Lung (tissue), 12 donors: ENCODE data around the gene RNF208. TPM values are rescaled to one million over a fixed set of nuclear protein-coding genes. Genes with fewer than 3 reads are reported as not detected.

ENCODE experiments used
- ATAC-seq: fragments of 200-7000 bp; cut with Tn5 transposase; one replicate; pipeline ENCODE4 v1.9.1; 2020; ENCODE audit warnings: moderate number of reproducible peaks; ENCODE audit not compliant: insufficient read depth, low FRiP score
- DNase-seq, 3 donors: peaks; one replicate each; pipeline ENCODE4 v3.0.0-alpha.2; 2013 to 2017
- H3K27ac ChIP-seq, 2 donors: one replicate each; pipeline ENCODE4 v1.5.1; 2013; ENCODE audit warnings: mild to moderate bottlenecking in 2 of 2, moderate library complexity in 2 of 2, control low read depth in 1 of 2, inconsistent platforms in 1 of 2, low read depth in 1 of 2, low read length in 1 of 2
- H3K27me3 ChIP-seq, 3 donors: one replicate each; pipeline ENCODE4 v1.5.1; 2013; ENCODE audit warnings: low read length in 2 of 3; ENCODE audit not compliant: control insufficient read depth in 3 of 3, insufficient read depth in 3 of 3
- H3K36me3 ChIP-seq, 4 donors: one replicate each; pipeline ENCODE4 v1.5.1; 2013; ENCODE audit warnings: low read length in 4 of 4, mild to moderate bottlenecking in 1 of 4, moderate library complexity in 1 of 4; ENCODE audit not compliant: control insufficient read depth in 4 of 4, insufficient read depth in 4 of 4
- H3K4me1 ChIP-seq, 5 donors: one replicate each; pipeline ENCODE4 v1.5.1; 2013; ENCODE audit warnings: low read length in 5 of 5, mild to moderate bottlenecking in 2 of 5, moderate library complexity in 1 of 5; ENCODE audit not compliant: control insufficient read depth in 5 of 5, insufficient read depth in 5 of 5
- H3K4me3 ChIP-seq: one replicate; pipeline ENCODE4 v1.5.1; 2013; ENCODE audit warnings: mild to moderate bottlenecking, control low read depth, moderate library complexity
- H3K9ac ChIP-seq, 2 donors: one replicate each; pipeline ENCODE4 v1.5.1; 2013; ENCODE audit warnings: low read length in 2 of 2, control low read depth in 1 of 2; ENCODE audit not compliant: insufficient read depth in 1 of 2
- H3K9me3 ChIP-seq, 4 donors: one replicate each; pipeline ENCODE4 v1.5.1; 2013; ENCODE audit warnings: low read length in 3 of 4, mild to moderate bottlenecking in 1 of 4, moderate library complexity in 1 of 4; ENCODE audit not compliant: control insufficient read depth in 4 of 4, insufficient read depth in 3 of 4
- WGBS, 2 donors: extraction: QIAGEN DNeasy Blood & Tissue Kit; methylation state at CpG; one replicate each; pipeline ENCODE4 v1.1.7; 2013; 5-methylcytosine and 5-hydroxymethylcytosine counted together
- polyA plus RNA-seq, 2 donors: library from polyadenylated mRNA; stranded (reverse); fragments of 200-250 nt; gene quantifications; one replicate each; pipeline ENCODE4 v1.2.1, GENCODE V29; 2013
- total RNA-seq, 2 donors: library from RNA; depleted of rRNA in 1 of 2; stranded (reverse); fragments of >200 nt in 1 of 2; gene quantifications; one replicate each; pipeline ENCODE4 v1.2.1, GENCODE V29; 2014 to 2021
- TF ChIP-seq, protein P1 (sequence below): IDR thresholded peaks from 2 replicates; pipeline ENCODE4 v1.5.1; 2012; ENCODE audit warnings: mild to moderate bottlenecking; ENCODE audit errors: control extremely low read depth, extremely low read depth
- donor health status: control.
- donor health status: control.
- donor health status: Bipolar disorder and iron deficiency.
- donor health status: healthy.
- donor health status: DM: yes; HTN: yes; CAD: no.

Gene RNF208
- total and polyA plus RNA-seq, 4 donors = 1.7 to 12.0 (median 5.3) TPM

DNA sequence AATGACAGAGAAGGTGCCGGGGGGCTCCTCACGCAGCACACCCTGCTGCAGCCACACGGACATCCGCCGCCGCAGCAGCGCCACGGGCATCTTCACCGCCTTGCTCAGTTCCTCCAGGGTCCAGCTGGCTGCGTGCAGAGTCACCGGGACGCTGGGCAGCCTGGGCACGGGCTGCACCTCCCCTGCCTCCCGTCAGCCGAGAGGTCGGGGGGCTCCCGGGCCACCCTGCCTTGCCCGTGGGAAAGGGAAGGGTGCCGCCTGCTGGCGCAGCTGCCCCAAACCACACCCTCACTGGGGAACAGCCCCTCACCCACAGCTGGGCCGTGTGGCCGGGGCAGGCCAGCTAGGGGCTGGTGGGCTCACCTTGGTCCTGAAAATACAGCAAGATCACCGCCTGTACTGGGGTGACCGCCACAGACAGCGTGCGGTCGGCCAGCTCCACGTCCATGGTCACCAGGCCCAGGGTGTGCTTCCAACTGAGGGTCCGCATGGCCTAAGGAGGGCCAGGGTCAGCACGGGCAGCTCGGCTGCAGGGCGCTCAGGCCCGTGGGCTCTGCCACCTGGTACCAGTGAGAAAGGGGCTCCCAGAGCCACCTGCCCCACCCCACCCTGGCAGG, 46.6 kb downstream of the RNF208 start:
- DNase-seq (no peak), ATAC-seq (no peak)
- no peak overlapping the region for H3K4me3 ChIP-seq
- H3K27ac ChIP-seq = no peak overlapping the region
- no peak overlapping the region for H3K9ac ChIP-seq
- 37 to 51% methylated on average over 33 of the region's 33 CpGs for WGBS, 2 donors
- TF ChIP-seq, protein P1, sequence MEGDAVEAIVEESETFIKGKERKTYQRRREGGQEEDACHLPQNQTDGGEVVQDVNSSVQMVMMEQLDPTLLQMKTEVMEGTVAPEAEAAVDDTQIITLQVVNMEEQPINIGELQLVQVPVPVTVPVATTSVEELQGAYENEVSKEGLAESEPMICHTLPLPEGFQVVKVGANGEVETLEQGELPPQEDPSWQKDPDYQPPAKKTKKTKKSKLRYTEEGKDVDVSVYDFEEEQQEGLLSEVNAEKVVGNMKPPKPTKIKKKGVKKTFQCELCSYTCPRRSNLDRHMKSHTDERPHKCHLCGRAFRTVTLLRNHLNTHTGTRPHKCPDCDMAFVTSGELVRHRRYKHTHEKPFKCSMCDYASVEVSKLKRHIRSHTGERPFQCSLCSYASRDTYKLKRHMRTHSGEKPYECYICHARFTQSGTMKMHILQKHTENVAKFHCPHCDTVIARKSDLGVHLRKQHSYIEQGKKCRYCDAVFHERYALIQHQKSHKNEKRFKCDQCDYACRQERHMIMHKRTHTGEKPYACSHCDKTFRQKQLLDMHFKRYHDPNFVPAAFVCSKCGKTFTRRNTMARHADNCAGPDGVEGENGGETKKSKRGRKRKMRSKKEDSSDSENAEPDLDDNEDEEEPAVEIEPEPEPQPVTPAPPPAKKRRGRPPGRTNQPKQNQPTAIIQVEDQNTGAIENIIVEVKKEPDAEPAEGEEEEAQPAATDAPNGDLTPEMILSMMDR = no peak
- peaks cover 0 to 32% (median 2%) of the 10 kb centered on the region in 4 donors for H3K36me3 ChIP-seq
- no peaks in the 10 kb centered on the region for H3K9me3 ChIP-seq
- peaks cover 0 to 7% (median 6%) of the 10 kb centered on the region in 3 donors for H3K27me3 ChIP-seq
- peaks cover 0 to 5% (median 0%) of the 10 kb centered on the region in 5 donors for H3K4me1 ChIP-seq

DNA sequence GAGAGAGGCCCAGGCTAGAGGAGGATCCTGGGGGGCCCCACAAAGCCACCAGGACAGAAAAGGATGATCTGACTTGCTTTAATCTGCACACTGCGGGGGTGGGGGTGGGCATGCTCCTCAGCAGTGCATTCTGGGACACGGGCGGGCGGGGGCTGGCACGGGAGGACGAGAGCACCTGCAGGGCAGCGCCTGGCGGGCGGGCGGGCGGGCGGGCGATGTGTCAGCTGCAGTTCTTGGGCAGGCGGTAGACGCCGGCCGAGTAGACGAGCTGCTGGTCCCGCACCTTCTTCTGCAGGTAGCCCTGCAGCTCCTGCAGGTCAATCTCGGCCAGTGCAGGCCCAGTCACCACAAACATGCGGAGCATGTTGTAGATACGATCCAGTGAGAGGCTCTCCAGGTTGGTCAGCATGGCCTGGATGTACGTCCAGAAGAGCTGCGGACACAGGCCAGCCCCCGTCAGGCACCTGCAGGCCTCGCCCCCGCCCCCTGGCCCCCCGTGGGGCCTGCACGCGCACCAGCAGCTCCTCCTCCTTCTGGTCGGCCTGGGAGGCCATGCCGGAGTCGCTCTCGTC, 47.2 kb downstream of the RNF208 start:
- H3K4me3 ChIP-seq = no peak overlapping the region
- H3K9me3 ChIP-seq = no peaks in the 10 kb centered on the region
- TF ChIP-seq, protein P1 = no peak
- no peak for ATAC-seq
- H3K4me1 ChIP-seq = peaks cover 0 to 5% (median 0%) of the 10 kb centered on the region in 5 donors
- peaks cover 0 to 26% (median 2%) of the 10 kb centered on the region in 4 donors for H3K36me3 ChIP-seq
- no peak overlapping the region for H3K27ac ChIP-seq
- 43 to 61% methylated on average over 34 of the region's 34 CpGs for WGBS, 2 donors
- H3K27me3 ChIP-seq = peaks cover 0 to 11% (median 10%) of the 10 kb centered on the region in 3 donors
- no peak overlapping the region for H3K9ac ChIP-seq
- no peak for DNase-seq

- Histone ChIP-seq H3K27me3 (peaks cover 0 to 11% (median 10%) of the 10 kb centered on the region in 3 donors), H3K9ac (no peak overlapping the region), H3K4me1 (peaks cover 0 to 12% (median 0%) of the 10 kb centered on the region in 5 donors), H3K4me3 (no peak overlapping the region), H3K36me3 (peaks cover 0 to 18% (median 0%) of the 10 kb centered on the region in 4 donors), H3K27ac (no peak overlapping the region), H3K9me3 (no peaks in the 10 kb centered on the region)
- DNase-seq = no peak
- TF ChIP-seq, protein P1 = no peak
- 78 to 86% methylated on average over 45 of the region's 45 CpGs for WGBS, 2 donors
- ATAC-seq = no peak
These were observed 48.0 kb downstream of the RNF208 start for GRCh38 chr9:137173796-137174664.
